Measurements from ENCODE around the gene PDZD7.

Gene PDZD7

DNA sequence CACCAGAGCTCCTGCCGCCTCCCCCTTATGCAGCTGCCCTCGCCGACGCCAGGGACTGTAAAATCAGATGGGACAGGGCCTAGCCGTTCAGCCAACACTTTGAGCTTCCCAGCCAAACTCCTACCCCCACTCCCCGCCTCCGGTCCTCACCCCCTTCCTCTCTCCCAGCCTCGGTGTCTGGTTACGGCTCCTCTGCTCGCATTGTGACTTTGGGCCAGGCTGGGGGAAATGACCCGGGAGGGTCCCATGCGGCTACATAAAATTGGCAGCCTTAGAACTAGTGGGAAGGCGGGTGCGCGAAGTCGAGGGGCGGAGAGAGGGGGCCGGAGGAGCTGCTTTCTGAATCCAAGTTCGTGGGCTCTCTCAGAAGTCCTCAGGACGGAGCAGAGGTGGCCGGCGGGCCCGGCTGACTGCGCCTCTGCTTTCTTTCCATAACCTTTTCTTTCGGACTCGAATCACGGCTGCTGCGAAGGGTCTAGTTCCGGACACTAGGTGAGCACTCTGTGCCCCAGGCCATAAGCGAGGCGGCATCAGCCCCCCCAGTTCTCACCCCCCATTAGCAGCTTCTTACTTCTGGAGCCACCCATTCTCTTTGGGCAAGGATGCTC lies 30.8 kb upstream of the PDZD7 start, which contains the start of gene KAZALD1:
TSS of gene KAZALD1 (plus strand) at position 366 of the 608 bp plus-strand sequence. CDS start 604 bp downstream, outside the sequence.
- no peak for DNase-seq

DNA sequence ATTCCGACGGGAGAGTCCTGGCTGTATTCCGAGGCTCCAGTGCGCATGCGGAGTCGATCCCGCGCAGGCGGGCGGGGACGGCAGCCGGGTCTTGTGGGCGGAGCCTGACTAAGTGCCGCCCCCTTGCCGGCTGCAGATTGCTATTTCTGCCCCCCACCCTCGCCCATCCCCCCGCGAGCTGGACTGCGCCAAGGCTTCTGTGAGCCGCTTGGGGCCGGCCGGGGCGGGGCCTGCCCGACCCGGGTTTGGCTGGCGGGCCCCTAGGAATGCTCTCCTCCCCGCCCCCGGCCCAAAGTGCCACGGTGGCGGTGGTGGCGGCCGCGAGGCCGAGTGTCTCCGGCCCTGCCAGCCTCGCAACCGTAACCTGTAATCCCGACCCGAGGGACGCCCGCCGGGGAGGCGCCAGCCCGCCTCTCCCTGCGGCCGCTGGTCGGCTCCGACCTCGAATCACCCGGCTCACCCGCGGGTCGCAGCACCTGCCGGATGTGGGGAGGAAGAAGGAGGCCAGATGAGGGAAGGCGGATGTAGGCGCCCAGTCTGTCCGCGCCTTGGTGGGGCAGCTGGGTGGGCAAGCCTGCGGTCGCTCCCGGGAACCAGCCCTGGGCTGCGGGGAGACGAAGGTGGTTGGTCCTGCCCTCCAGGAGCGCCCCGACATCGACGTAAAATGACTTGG lies 30.2 kb upstream of the PDZD7 start:
- DNase-seq = peak in 3 of 4 experiments; percentile 89 to 95 (median 94)

DNA sequence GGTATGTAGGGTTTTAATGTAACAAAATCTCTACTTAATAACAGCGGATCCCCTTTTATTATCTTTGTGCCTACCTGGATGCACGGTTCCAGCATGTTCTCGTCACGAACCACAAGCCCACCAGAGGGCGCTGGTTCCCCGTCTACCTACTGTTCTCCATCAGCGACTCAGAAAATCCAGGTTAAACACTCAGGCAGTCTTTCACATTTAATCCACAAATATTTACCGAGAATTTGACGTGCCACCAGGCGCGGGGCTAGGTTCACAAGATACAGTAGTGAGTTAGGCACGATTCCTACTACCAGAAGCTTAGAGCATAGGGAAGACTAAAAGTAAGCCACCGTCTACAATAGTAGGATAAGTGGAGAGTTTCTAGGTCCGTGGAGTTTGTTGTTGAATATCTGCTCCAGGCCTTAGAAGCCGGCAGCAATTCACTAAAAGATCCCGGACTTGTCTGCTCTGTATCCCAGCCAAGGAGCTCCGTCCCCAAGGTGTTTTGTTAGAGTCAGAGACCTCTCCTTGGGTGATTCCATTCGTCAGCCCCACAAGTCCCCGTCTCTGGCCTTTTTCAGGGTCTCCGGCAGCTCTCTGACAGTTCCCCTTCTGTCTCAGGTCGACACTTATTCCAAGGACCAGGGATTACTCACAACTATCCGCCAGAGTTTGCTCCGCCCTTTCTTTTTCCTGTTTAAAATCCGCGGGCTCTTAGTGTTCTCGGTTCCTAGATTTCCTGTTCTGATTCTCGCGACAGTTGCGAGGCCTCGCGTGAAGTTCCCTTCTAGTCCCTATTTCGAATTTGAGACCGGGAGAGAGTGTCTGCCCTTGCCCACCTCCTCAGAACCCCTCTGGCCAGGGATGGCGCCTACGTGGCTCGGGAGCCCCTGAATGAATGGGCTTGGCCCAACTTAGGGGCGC lies 29.4 kb upstream of the PDZD7 start:
- peak; percentile 96 to 99 (median 97) for DNase-seq

- DNase-seq = no peak
These were observed 25.6 kb upstream of the PDZD7 start for GRCh38 chr10:101056365-101057151.

- no peak for DNase-seq
These were observed 24.5 kb upstream of the PDZD7 start for GRCh38 chr10:101055411-101055810.

- DNase-seq = no peak
These were observed 23.9 kb upstream of the PDZD7 start for GRCh38 chr10:101054876-101055275.

DNA sequence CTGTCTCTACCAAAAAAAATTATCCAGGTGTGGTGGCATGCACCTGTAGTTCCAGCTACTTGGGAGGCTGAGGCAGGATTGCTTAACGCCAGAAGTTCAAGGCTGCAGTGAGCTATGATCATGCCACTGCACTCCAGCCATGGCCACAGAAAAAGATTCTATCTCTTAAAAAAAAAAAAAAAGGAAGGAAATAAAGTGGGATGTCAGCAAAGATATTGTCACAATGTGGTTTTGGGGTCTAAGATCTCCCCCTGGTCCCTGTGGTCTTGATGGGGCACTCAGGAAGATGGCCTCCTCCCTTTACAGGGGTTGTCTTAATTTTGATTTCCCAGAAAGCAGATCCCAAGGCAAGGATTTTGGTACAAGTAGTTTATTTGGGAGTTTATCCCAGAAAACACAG lies 23.4 kb upstream of the PDZD7 start:
- no peak for DNase-seq

GRCh38 chr10:101053516-101053915 lies 22.6 kb upstream of the PDZD7 start:
- no peak for DNase-seq

DNA sequence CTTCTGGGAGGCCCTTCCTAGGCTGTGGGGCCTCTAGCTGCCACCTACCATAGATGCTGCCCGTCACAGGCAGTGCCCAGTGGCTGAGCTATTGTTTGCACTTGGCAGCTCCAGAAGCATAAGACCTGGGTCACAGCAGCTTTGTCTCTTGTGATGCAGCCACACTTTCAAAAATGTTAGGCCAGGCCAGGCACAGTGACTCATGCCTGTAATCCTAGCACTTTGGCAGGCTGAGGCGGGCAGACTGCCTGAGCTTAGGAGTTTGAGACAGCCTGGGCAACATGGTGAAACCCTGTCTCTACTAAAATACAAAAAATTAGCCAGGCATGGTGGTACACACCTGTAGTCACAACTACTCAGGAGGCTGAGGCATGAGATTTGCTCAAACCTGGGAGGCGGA lies 21.4 kb upstream of the PDZD7 start:
- no peak for DNase-seq

DNA sequence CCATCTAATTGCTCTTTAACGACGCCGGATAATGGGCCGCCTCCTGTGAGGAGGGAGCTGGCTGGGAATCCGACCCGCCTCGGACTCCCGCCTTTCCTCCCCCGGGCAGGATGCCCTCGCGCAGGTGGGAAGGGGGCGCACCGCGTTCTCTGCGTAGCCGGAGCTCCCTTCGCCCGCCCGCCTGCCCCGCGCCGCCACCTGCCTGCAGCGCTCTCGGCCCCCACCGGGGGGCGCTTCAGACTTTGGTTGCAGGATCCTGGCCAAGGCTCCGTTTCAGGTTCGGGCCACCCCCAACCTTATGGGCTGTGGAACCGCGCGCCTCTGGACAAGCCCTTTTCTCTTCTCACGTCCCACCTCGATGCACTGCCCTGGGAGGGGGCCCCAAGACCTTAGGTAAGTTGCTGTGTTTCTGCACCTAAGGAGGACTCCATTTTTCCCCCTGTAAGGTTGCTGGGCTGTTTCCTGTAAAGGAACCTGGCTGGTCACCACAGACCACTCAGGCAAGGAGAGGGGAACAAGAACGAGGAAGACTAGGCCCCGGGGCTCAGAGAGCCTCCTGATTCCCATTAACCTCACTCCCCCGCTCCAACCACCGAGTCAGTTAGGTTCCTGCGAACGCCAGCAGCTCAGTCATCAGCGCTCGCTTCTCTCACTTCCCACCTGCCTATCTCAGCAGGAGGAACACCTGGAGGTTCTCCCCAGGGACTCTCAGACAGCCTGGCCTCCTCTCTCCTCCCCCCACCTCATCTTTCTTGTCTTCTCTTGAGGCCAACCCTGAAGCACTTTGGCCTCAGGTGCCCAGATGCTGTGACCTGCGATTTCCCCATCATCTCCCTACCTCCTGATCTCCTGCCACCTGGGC lies 19.5 kb upstream of the PDZD7 start:
- DNase-seq = peak; percentile 56 to 81 (median 74)

GRCh38 chr10:101047961-101048892 lies 17.3 kb upstream of the PDZD7 start:
- no peak for DNase-seq

- no peak for DNase-seq
These were observed 16.3 kb upstream of the PDZD7 start for GRCh38 chr10:101047268-101047667.

DNA sequence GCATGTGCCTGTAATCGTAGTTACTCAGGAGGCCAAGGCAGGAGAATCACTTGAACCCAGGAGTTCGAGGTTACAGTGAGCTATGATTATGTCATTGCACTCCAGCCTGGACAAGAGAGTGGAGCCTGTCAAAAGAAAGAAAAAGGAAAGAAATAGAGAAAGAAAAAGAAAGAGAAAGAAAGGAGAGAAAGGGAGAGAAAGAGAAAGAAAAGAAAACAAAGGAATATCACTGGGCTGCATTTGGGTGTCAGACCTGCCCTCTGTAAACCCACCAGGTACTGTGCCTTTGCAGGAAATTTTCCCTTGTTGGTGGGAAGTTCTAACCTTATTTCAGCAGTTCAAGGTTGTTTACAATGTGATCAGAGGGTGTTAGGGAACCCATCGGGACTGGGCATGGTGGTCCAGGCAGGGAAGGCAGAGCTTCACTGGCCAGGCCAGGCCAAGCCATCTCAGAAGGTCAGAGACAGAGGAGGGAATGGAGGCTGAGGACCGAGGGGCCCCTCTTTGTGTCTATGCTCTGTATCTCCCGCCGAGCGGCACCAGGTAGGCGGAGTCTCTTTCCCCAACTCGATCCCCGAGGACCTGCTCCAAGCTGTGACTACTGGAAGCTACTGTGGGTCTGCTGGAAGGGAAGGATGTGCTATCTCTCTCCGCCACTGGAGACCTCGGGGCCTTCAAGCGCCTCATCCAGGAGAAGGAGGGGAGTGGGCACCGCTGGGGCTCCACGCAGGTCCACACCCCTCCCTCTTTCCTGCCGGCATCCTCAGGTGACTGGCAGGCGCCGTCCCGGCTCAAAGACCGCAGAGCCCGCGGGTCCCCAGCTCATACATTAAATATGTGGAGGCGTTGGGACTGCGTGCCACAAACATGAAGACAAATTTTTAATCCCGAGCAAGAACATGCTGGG lies 15.7 kb upstream of the PDZD7 start:
- no peak for DNase-seq

GRCh38 chr10:101044117-101044516 lies 13.2 kb upstream of the PDZD7 start:
- no peak for DNase-seq

DNA sequence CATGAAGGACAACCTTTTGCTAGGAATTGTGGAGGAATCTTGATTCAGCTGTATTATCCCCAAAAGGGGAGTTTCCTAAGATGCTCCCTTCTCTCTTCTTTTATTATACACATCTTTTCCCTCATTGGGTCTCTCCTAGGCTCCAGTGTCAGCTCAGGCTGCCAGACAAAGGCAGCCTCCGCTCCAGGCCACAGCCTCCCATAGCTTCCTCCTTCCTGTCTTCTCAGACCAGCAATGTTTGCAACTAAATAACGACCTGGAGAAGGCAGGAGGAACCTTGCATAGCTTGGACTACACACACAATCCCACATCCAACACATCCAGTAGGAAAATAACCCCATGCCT lies 12.4 kb upstream of the PDZD7 start:
- peak in 1 of 4 experiments; percentile 32 for DNase-seq

- peak; percentile 95 to 97 (median 96) for DNase-seq
These were observed 11.9 kb upstream of the PDZD7 start for GRCh38 chr10:101042667-101043362.

DNA sequence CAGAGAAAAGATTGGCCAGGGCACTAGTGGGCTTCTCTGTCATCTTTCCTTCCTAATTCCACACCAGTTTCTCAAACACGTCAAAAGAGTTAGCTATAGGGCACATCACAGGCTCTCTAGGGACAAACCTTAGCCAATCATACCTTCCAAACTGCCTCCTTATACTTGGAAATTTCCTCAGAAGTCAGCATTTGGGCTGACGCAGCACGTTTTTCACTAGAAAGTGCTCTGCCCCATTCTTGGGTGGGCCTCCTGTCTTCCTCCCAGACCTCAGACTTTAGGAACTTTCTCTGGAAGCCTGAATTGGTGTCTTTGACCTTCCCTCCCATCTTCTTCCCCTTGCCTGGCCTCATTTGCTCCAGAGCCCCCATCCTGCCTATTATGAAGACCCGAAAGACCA lies 11.2 kb upstream of the PDZD7 start:
- no peak for DNase-seq

GRCh38 chr10:101041252-101041761 lies 10.4 kb upstream of the PDZD7 start:
- DNase-seq = peak; percentile 78 to 83 (median 81)

All from suppressor macrophage (primary cell).